Stimulated activated CD8-positive, alpha-beta memory T cell treated with anti-CD3 and anti-CD28 coated beads, Interleukin-7, amount 100 ng/mL, for 4 hours (primary cell): ENCODE data around the gene METTL24.

Experiments
- DNase-seq, 2 donors: peaks; one replicate each; pipeline ENCODE4 v3.0.0-alpha.2; 2020; ENCODE audit warnings: low read depth in 2 of 2

Gene METTL24

GRCh38 chr6:110337486-110337885 is 20.7 kb downstream of the METTL24 start:
- DNase-seq, result no peak

GRCh38 chr6:110334423-110335180 is 23.5 kb downstream of the METTL24 start:
- DNase-seq, result no peak

GRCh38 chr6:110332281-110332680 is 25.9 kb downstream of the METTL24 start:
- DNase-seq, result no peak

DNA sequence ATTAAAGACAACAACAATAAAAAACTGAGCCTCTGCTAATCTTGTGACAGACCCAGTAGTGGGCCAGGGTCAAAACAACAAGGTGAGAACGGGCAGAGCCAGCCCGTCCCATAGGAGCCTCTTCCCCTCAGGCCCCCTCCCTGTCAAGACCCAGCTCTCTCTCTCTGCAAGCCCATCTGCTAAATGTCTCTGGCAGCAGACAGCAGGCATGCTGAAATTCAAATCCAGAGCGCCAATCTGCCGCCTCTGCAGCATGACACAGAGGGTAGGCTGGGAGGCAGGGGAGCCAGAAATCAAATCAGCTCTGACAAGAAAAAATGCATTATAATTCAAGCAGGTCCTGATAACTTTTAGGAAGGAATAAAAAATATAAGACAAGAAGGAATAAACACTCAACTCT is 26.3 kb downstream of the METTL24 start:
- DNase-seq, result no peak

DNA sequence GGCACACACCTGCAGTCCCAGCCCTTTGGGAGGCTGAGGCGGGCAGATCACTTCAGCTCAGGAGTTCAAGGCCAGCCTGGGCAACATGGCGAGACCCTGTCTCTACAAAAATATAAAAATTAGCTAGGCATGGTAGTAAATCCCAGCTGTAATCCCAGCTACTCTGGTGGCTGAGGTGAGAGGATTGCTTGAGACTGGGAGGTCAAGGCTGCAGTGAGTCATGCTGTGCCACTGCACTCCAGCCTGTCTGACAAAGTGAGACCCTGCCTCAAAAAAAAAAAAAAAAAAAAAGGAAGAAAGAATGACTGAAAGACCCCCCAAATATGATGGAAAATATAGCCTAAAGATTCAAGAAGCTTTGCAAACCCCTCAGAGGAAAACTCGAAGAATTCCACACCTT is 26.8 kb downstream of the METTL24 start:
- DNase-seq, result no peak

GRCh38 chr6:110329714-110330436 is 28.3 kb downstream of the METTL24 start:
- DNase-seq, result no peak

DNA sequence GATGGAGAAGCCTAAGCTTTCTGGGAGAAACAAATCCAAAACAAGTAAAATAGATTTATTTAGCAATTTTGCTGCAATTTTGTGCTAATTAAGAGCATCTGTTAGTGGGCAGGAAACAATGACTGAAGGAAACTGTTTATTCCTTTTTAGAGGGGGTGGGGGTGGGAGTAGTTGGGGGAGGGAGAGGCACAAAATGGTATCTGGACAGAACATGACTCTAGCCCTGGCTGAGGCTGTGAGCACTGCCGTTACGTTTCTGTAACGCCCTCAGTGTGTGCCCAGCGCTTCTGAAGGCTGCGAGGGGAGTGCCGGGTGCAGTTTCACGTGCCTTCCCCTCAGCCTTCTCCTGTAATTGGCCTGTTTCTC is 28.8 kb downstream of the METTL24 start:
- DNase-seq, result no peak

DNA sequence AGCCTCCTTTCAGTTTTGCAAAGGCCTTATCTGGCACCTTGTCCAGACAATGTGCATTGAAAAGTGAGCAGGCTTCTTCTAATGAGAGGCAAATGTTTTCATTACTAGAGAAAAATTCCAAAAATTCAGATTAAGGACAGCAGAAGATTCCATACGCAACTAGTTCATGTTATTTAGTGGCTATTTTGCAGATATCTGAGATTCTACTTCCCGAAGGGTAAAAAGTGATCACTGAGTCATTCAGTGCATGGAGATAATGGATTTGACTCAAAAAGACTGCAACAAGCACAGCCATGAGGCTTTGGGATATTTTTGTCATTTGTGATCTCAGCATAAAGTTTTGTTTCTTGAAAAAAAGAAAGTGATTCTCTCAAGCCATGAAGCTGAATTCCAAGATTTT is 29.9 kb downstream of the METTL24 start:
- DNase-seq, result no peak

GRCh38 chr6:110327391-110327790 is 30.8 kb downstream of the METTL24 start:
- no peak for DNase-seq

DNA sequence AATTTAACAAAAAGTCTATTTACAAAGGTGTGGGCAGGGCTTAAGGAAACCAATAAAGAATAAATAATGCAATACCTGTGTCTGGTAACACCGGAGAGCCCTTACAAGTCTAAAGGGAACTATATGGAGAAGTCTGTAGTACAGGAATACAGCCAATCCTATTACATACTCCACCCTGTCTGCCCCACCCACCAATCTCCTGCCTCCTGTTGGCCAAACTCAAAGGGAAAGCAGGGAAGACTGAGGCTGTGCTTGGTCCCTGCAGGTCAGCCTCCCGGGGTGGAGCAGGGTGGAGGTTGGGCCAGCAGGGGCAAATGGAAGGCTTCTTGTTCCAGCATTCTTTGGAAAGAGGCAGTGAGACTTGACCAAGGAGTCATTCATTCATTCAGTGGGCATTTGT is 31.5 kb downstream of the METTL24 start:
- no peak for DNase-seq

DNA sequence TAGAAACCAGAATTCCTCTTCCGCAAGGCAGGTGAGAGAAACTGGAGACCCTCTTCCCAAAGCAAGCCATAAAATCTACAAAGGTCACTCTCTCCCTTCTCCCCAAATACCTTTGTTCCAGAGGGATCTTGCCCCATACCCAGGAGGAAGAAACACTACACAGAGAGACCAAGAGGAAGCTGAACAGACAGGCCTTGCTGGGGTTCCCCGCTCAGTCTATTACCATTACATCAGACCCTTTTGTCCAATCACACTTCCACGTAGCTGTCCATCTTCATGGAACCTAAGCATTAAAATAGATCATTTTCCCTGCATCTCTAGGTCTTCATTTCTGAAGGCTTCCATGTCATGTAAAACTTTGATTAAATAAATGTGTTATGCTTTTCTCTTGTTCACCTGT is 32.1 kb downstream of the METTL24 start:
- DNase-seq, result no peak

DNA sequence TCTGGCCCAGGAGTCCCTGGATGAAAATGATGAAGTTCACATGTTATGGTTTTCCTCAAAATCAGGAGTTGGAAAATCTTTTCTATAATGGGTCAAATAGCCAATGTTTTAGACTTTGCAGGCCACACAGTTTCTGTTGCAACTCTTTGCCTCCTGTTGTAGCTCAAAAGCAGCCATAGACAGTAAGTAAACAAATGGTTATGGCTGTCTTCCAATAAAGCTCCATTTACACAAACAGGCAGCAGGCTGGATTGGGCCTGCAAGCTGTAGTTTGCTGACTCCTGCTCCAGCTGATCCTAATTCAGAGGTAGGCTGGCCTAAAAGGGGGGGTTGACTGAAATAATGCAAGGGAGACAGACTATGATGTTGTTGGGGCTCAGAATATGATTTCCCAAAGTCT is 33.0 kb downstream of the METTL24 start:
- DNase-seq, result no peak

- DNase-seq, result no peak
These were observed 33.6 kb downstream of the METTL24 start for GRCh38 chr6:110324548-110324947.

DNA sequence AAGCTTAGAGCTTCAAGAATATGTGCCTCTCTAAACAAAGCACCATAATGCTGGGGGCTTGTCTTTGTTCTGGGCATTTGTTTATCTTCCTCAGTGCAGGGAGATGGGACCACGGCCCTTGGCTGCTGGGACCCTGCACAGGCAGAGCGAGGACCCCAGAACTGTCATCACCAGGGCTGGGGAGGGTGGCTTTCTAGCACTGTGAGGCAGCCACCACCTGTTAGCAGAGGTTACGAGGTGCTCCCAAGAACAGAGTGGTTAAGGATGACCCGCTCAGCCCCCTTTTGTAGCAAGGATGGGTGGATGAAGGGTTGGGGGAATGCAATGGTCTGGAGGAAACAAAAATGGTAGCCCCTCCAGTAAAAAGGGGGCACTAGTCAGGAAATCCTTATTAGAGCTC is 34.9 kb downstream of the METTL24 start:
- no peak for DNase-seq

DNA sequence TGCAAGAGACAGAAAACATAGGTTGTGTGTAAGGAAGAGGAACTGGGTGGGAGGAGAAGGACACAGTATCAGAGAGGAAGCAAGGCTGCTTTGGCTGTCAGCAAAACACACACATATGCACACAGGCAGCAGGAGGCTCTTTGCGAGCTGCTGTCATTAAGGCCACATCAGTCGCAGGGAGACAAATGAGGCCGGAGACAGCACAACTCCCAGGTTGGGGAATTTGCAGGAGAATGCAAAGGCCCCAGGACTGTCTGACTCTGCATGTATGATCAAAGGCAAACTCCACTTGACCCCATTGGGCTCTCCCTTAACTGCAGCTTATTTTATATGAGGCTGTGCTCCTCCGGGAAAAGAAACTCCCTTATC is 35.3 kb downstream of the METTL24 start:
- DNase-seq, result no peak

DNA sequence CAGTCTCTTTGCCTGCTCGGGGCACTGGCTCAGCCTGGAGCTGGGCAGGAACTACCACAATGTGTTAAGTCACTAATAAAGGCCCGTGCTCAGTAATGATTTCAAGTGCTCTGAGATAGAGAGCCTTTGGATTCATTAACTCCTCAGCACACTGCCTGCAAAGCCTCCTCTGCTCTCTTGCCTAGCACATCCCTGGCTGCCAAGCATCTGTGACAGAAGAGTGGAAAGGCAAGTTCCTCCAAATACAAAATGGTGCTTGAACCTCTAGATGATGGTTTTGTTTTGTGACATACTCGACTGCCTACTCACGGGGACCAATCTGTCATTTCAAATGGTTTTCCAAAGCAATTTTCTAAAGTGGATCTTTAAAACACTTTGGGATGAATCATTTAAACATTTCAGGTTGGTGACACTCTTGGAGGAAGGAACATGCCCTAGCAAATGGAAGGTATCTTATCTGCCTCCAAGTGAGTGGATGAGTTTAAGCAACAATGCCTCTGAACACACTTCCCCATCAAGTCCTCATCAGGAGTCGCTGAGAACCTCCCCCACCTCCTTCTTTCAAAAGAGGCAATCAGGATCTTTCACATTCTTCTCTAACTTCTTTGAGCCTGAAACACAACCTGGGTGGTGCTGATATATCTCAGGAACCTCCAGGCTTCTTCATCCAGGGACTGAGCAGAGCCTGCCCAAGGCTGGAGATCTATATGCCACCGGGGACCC is 35.8 kb downstream of the METTL24 start:
- DNase-seq, result no peak

- no peak for DNase-seq
These were observed 37.8 kb downstream of the METTL24 start for GRCh38 chr6:110320307-110320706.

GRCh38 chr6:110319843-110320242 is 38.3 kb downstream of the METTL24 start:
- no peak for DNase-seq

GRCh38 chr6:110319381-110319780 is 38.8 kb downstream of the METTL24 start:
- no peak for DNase-seq

- no peak for DNase-seq
These were observed 39.2 kb downstream of the METTL24 start for GRCh38 chr6:110318971-110319370.

DNA sequence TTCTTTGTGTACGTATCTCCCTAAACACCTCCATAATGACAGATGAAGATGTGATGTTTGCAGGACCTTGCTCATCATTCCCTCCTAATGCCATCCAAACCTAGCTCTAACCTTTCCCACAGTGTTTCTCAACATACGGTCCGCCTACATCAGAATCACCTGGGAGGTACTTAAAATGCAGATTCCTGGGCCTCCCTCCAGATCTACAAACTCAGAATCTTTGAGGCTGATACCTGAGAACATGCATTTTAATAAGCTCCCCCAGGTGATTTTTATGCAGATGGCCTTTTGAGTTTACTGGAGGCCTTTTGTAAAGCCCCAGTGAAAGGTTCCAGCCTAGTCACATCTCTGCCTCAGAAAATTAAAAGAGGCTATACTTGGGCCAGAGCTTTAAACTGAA is 40.5 kb downstream of the METTL24 start:
- no peak for DNase-seq

GRCh38 chr6:110317189-110317588 is 41.0 kb downstream of the METTL24 start:
- no peak for DNase-seq

DNA sequence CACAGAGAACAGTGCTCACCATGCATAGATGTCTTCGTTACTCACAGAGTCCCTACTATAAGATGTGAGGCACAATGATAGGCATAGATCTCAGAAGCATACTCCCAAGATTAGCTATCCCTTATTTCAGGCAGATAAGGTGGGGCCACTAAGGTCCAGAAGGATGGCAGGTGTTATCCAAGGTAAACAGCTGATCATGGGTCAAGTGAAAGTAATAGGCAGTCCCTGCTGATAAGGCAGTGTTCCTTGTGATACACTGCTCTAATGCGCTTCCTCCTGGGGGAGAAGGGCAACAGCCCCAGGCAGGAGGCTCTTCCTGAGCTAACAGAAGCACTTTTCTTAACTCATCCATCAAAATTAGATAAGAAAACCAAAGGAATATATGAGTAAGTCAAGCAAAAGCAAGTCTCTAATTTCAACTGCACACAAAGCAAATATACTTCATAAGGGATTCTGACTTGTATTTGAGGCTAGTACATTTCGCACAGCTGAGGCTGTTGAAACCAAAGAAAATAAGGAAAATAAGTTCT is 42.2 kb downstream of the METTL24 start:
- no peak for DNase-seq
